ENCODE measurements around the gene APOC3.
"Not testable (repeated sequence)": the region's sequence is repeated elsewhere in the genome, so short reads cannot be mapped to it uniquely, and the experiment has no call there.

Gene APOC3

DNA sequence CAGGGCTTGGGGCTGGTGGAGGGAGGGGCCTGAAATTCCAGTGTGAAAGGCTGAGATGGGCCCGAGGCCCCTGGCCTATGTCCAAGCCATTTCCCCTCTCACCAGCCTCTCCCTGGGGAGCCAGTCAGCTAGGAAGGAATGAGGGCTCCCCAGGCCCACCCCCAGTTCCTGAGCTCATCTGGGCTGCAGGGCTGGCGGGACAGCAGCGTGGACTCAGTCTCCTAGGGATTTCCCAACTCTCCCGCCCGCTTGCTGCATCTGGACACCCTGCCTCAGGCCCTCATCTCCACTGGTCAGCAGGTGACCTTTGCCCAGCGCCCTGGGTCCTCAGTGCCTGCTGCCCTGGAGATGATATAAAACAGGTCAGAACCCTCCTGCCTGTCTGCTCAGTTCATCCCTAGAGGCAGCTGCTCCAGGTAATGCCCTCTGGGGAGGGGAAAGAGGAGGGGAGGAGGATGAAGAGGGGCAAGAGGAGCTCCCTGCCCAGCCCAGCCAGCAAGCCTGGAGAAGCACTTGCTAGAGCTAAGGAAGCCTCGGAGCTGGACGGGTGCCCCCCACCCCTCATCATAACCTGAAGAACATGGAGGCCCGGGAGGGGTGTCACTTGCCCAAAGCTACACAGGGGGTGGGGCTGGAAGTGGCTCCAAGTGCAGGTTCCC is at the start of gene APOC3:
TSS of gene APOC3 (plus strand) at position 383 of the 659 bp plus-strand sequence. CDS start 676 bp downstream, outside the sequence.
- DNase-seq: no peak

DNA sequence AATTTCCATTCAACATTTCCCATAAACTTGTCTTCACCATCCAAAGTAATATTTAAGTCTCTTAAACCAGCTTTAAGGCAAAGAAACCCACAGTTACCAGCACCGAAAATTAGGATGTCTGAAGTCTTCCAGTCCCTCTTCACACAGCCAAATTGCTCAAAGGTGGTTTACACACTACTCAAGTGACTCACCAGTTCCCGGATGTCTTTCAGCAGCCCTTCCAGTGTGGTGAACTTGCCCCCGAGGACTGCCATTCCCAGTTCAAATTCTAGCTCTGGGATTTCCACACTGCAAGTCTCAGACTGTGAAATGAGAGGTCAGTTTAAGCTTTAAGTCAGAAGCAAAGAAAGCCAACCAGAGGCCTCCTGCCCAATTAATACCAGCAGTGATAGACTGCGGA is 47.0 kb upstream of the APOC3 start:
- no peak for DNase-seq

DNA sequence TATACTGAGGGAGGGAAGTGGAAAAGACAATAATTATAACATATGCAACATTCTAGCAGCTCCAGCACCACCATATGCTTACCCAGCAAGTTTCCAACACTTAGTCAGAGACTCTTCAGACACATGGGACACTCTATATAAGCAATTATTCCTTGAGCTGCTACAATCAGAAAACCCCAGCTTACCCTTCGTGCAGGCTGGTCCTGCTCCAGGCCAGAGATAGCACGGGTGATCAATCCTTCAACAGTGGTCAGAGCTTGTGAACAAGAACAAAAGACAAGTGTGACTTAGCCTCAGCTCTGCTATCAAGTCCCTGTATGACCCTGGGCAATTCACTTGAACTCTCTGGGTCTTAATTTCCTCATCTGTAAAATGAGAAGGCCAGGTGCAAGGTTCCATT is 43.4 kb upstream of the APOC3 start:
- DNase-seq: no peak

DNA sequence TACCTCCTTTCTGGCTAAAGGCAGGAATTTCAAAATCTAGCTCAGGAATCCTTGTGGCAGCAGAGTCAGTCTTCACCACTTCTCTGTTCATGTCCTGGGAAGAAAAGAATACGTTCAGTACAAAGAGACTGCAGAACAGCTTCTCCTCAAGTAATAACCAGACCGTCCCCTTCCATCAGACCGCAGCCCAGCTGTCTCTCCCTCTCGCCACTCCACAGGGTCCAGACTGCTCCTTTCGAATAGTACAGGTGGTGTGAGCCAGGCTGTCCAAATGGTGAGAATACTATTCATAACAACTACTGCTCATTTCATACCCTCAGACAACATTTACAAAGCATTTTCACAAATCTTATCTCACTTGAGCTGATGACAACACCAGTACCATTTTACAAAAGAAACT is 42.7 kb upstream of the APOC3 start:
- no peak for DNase-seq

- DNase-seq: no peak
Observed at GRCh38 chr11:116787436-116787785, 42.3 kb upstream of the APOC3 start.

DNA sequence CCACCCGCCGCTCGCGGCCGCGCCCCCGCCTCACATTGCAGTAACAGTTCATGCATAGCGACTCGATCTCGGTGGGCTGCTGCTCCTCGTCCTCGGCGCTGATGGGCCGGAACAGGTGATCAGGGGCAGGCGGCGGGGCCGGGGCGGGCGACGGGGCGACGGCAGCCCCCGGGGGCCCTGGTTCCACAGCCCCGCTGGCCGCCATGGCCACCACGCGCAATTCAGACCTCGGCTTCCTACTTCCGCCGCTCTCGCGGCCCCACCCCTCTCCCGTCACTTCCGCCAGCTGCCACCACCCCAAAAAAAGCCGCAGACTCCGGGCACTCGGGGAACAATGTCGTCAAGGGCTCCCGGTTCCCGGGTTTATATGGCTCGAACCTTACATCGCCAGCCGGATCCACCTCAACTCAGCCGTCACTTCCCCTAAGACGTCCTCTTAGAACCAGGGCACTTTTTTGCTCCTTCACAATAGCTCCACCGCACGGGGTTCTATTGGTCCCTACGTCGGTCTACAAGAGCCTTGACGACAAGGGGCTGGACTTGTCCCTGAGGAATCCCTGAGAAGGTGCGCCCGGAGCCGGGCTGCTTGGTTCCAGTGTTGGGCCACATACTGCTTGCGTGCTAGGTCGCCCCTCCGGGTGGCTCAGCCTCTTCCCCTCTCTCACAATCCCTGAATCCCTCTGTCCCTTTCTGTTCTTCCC is 41.8 kb upstream of the APOC3 start, which contains the start of gene ZPR1:
TSS of gene ZPR1 (minus strand) at position 238 of the 701 bp plus-strand sequence. CDS start at position 205, 33 bp downstream.
- peak; percentile 55 for DNase-seq

- DNase-seq: no peak
Observed at GRCh38 chr11:116788534-116788933, 41.2 kb upstream of the APOC3 start.

DNA sequence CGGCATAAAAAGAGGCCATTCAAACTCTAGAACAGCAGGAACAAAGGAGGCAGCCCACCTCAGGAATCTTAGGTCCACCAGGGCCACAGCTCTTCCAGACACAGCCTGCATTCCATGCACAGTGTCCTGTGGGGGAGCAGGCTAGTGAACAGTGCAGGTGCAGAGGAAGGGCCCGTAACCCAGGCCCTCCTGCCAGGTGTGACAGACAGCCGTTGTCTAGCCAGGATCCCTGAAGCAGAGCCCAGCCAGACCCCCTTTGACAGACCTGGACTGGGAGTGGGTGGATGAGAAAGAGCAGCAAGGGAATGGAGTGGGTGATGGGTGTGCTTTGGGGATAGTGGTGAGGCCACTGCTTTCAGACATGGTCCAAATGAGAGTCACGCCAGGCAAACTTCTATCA is 40.7 kb upstream of the APOC3 start:
- DNase-seq: no peak

DNA sequence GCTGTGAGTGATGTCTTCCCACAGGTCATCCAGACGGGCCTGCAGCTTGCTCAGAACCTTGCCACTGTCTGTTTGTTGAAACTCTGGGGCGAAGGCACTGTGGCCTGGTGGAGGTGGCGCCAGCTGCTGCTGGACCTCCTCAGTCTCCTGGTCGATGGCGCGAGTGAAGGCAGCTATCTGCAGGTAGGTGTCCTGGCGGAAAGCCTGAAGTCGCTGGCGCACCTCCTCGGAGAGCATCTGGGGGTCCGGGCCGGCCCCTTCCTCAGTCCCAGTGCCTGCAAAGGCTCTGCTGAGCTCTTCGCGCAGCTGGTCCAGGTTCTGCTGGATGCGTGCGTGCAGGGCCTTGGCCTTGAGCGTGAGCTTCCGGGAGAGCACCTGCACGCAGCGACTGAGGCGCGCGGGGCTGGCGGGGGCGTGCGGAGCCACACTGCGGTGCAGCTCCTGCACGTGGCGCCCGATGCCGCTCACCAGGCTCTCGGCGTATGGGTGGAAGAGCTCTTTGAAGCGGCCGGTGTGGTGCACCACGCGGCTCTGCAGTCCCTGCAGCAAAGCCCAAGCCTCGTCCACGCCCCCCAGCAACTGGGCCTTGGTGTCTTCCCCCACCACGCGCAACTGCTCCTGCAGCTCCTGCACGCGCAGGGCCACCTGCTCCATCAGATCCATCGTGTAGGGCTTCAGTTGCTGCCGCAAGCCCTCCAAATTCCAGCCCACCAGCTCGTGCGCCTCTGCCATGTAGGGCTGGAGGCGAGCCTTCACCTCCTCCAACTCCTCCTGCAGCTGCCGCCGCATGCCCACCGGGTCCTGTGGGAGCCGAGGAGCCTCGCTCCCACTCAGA is 39.3 kb upstream of the APOC3 start:
- no peak for DNase-seq

DNA sequence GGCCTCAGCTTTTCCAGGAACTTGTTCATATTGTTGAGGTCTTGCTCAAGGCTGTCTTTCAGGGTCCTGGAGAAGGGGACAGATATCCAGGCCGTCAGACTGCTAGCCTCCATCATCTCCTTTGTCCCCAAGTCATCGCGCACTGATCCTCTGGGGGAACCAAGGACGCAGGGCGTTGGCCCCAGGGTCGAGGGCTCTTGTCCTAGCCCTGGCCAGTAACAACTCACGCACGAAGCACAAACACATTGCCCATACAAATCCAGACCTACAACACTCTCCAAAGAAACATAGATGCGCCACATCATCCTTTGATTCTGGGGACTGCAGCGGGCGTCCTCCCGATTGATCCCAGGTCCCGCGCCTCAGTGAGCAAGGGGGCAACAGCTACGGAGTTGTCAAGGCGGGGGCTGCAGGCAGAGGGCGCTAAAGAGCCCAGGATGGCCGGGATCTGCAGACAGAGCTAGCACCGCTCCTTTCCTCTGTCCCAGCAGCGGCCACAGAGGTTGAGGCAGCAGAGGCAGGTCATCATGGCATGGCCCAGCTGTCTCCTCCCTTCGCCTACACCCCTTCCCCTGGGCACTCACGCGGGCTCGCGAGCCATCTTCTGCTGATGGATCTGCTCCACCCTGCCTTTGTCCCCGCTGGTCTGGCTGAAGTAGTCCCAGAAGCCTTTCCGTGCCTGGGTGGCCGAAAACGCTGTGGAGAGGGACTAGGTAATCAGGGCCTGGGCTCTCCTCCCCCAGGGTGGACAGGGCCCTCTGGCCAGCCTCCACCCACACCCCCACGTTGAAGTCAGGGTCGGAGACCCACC is 38.5 kb upstream of the APOC3 start:
- peak; percentile 25 for DNase-seq

DNA sequence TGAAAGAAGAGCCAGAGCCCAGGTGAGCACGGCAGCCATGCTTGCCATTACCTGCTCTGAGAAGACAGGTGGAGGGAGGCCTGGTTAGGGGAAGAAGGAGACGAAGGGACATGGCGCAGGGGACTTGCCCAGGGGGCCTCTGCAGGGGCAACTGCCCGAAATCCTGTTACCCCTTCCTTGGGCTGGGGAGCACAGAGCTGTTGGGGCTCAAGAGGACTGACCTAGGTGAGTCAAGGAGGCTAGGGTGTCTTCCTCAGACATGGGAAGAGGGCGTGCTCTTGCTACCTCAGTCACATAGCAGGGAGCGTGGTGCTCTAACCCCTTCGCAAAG is 37.9 kb upstream of the APOC3 start, which contains the start of gene APOA5:
TSS of gene APOA5 (minus strand) at position 67 of the 331 bp plus-strand sequence. CDS start at position 48, 19 bp downstream.
- DNase-seq: no peak

DNA sequence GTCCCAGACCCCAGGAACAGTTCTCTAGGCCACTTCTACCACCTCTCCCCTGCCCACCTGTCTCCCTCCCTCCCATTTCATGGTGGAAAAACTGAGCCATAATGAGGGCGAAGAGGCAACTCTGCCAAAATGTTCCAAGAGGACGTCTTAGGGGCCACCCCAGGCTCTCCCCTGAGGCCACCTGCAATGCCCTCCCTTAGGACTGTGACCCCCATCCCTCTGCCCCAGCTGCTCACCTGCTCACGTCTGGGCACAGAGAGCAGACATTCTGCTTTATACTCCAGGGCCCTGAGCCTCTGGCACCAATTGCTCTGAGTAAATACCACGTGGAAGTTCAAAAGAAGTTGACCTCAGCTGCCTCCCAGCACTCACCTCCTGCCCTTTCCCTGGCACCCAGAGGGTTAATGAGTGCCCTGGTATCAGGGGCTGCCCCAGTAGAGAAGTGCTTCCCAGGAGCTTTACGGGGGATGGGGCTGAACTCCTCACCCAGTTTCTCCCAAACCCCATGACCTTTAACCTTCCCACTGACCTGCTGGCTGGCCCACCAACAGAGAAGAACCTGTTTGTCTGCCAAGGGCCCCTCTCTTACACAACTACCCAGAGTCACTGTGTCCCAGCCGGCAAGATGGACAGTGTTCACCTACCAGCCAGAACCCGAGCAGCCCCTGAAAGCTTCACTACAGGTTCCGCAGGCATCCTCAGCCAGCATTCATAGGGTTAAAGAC is 37.4 kb upstream of the APOC3 start:
- DNase-seq: no peak

- DNase-seq: peak; percentile 37
Observed at GRCh38 chr11:116792869-116793771, 36.6 kb upstream of the APOC3 start.

- DNase-seq: no peak
Observed at GRCh38 chr11:116793772-116794097, 36.0 kb upstream of the APOC3 start.

GRCh38 chr11:116794851-116795250 is 34.9 kb upstream of the APOC3 start:
- no peak for DNase-seq

- no peak for DNase-seq
Observed at GRCh38 chr11:116796548-116796947, 33.2 kb upstream of the APOC3 start.

GRCh38 chr11:116797816-116798215 is 31.9 kb upstream of the APOC3 start:
- no peak for DNase-seq

DNA sequence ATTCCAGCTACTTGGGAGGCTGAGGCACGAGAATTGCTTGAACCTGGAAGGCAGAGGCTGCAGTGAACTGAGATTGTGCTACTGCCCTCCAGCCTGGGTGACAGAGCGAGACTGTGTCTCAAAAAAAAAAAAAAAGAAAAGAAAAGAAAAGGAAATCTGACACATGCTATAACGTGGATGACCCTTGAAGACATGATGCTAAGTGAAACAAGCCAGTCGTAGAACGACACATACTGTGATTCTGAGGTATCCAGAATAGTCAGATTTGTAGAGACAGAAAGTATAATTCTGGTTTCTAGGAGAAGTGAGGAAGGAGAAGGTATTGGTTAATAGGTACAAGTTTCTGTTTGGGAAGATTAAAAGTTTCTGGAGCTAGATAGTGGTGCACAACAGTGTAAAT is 31.3 kb upstream of the APOC3 start:
- DNase-seq: no peak

- no peak for DNase-seq
Observed at GRCh38 chr11:116800610-116801009, 29.1 kb upstream of the APOC3 start.

GRCh38 chr11:116801662-116802061 is 28.0 kb upstream of the APOC3 start:
- DNase-seq: not testable (repeated sequence)

- no peak for DNase-seq
Observed at GRCh38 chr11:116804001-116804400, 25.7 kb upstream of the APOC3 start.
